K562 (cell line): ENCODE measurements around the gene C16orf74. TPM values are rescaled to one million over a fixed set of nuclear protein-coding genes. Genes with fewer than 3 reads are reported as not detected.

Experiments used
- BACH1 ChIP-seq: fragments of 200-800 bp; sonication (Bioruptor generic); IDR thresholded peaks from 2 replicates; pipeline ENCODE4 v1.6.1; 2016; ENCODE audit warnings: missing genetic modification characterization, missing compliant biosample characterization
- BRF2 ChIP-seq: IDR thresholded peaks from 3 replicates; pipeline ENCODE4 v1.6.1; 2011; ENCODE audit warnings: borderline replicate concordance, mild to moderate bottlenecking; ENCODE audit not compliant: insufficient read length, insufficient read depth
- CEBPZ ChIP-seq: fragments of 150-350 bp; IDR thresholded peaks from 2 replicates; pipeline ENCODE4 v1.6.1; 2014; ENCODE audit warnings: low read depth, mild to moderate bottlenecking, low read length, borderline replicate concordance
- CREB3L1 ChIP-seq: fragments of 450-650 bp; IDR thresholded peaks from 2 replicates; pipeline ENCODE4 v1.6.1; 2014; ENCODE audit warnings: low read depth, mild to moderate bottlenecking, moderate library complexity, borderline replicate concordance
- EP400 ChIP-seq: fragments of 450-650 bp; IDR thresholded peaks from 2 replicates; pipeline ENCODE4 v1.6.1; 2017; ENCODE audit warnings: antibody characterized with exemption, mild to moderate bottlenecking, moderate library complexity
- ERF ChIP-seq: fragments of 450-650 bp; formaldehyde crosslinking; IDR thresholded peaks from 2 replicates; pipeline ENCODE4 v1.4.0; 2020; ENCODE audit warnings: mild to moderate bottlenecking, mixed read lengths
- FOXJ2 ChIP-seq: fragments of 200-800 bp; sonication (Bioruptor generic); IDR thresholded peaks from 2 replicates; pipeline ENCODE4 v1.6.1; 2016; ENCODE audit warnings: missing genetic modification characterization, missing compliant biosample characterization
- FOXJ3 ChIP-seq: sonication (generic); formaldehyde crosslinking; IDR thresholded peaks from 2 replicates; pipeline ENCODE4 v1.4.0; 2020; ENCODE audit warnings: mild to moderate bottlenecking, missing genetic modification reagents
- GABPB1 ChIP-seq: sonication (generic); formaldehyde crosslinking; IDR thresholded peaks from 2 replicates; pipeline ENCODE4 v1.8.0; 2022; ENCODE audit warnings: mild to moderate bottlenecking, missing genetic modification reagents
- HDAC1 ChIP-seq, 2 experiments: fragments of 450-650 bp; IDR thresholded peaks; 2 replicates each; pipeline ENCODE4 v1.6.1; 2016 to 2017; ENCODE audit warnings: inconsistent platforms in 1 of 2, mild to moderate bottlenecking in 1 of 2, moderate library complexity in 1 of 2
- KDM2B ChIP-seq: fragments of 250-450 bp; sonication (Bioruptor Pico); IDR thresholded peaks from 2 replicates; pipeline ENCODE4 v1.8.0; 2021; ENCODE audit warnings: mild to moderate bottlenecking, moderate library complexity
- MEF2D ChIP-seq: conservative IDR thresholded peaks from 2 replicates; pipeline ENCODE4 v1.6.1; 2016; ENCODE audit warnings: low read depth, missing genetic modification characterization, missing compliant biosample characterization
- MTF1 ChIP-seq: fragments of 250-450 bp; sonication (Bioruptor Pico); IDR thresholded peaks from 2 replicates; pipeline ENCODE4 v1.9.0; 2021; ENCODE audit warnings: moderate library complexity, mild to moderate bottlenecking, inconsistent platforms, borderline replicate concordance
- PTRF ChIP-seq: fragments of 450-650 bp; IDR thresholded peaks from 2 replicates; pipeline ENCODE4 v1.6.1; 2016; ENCODE audit warnings: mild to moderate bottlenecking, missing genetic modification characterization, missing compliant biosample characterization
- SOX6 ChIP-seq: fragments of 450-650 bp; IDR thresholded peaks from 2 replicates; pipeline ENCODE4 v1.6.1; 2014; ENCODE audit warnings: mild to moderate bottlenecking
- TFAP4 ChIP-seq: sonication (generic); formaldehyde crosslinking; IDR thresholded peaks from 2 replicates; pipeline ENCODE4 v1.8.0; 2022; ENCODE audit warnings: missing genetic modification reagents, mild to moderate bottlenecking, moderate library complexity, borderline replicate concordance
- ZNF12 ChIP-seq: sonication (generic); formaldehyde crosslinking; IDR thresholded peaks from 2 replicates; pipeline ENCODE4 v1.4.0; 2020; ENCODE audit warnings: mild to moderate bottlenecking, missing genetic modification reagents
- ZNF639 ChIP-seq, 2 experiments: fragments of 200-800 bp in 1 of 2; sonication (Bioruptor generic) in 1 of 2; sonication (generic) in 1 of 2; formaldehyde crosslinking in 1 of 2; IDR thresholded peaks in 1 of 2; conservative IDR thresholded peaks in 1 of 2; 2 replicates each; pipeline versions ENCODE4 v1.5.0 to v1.6.1; 2016 to 2020; ENCODE audit warnings: missing compliant biosample characterization in 1 of 2, missing genetic modification characterization in 1 of 2, missing genetic modification reagents in 1 of 2
- polyA plus RNA-seq, 8 experiments: library from polyadenylated mRNA; depleted of rRNA in 4 of 8; stranded (reverse) in 5 of 8; unstranded in 3 of 8; fragments of >200 nt; fragmentation: Nextera tagmentation in 2 of 8; fragmentation: Illumina TruSeq in 1 of 8; extraction: Ambion mirVana in 2 of 8; extraction: Trizol in 1 of 8; gene quantifications; 2 replicates each; pipeline versions ENCODE4 v1.2.1 to v1.2.3, GENCODE V29; 2011 to 2014; ENCODE audit warnings: inconsistent platforms in 1 of 8, missing spikeins in 1 of 8
- total RNA-seq, 7 experiments: library from RNA; depleted of rRNA in 6 of 7; stranded (reverse); fragments of >200 nt in 6 of 7; fragmentation: Illumina TruSeq in 2 of 7; extraction: Trizol in 2 of 7; gene quantifications; 2 replicates each; pipeline versions ENCODE4 v1.2.1 to v1.2.3, GENCODE V29; 2011 to 2021; ENCODE audit warnings: low replicate concordance in 1 of 7

C16orf74 gene
- total and polyA plus RNA-seq, 9 of the 15 experiments (the other 6 are each of a cell fraction or from before 2014, with no cell fraction given), result not detected

- no peak for TF ChIP-seq ZNF12 (CRISPR knock-in tag)
- peak in 1 of 2 experiments; percentile 61; a peak in 1 of 4 replicates for TF ChIP-seq ZNF639 (CRISPR knock-in tag; conservative IDR thresholded peaks at IDR 0.05 in 1 of 2, IDR thresholded peaks at IDR 0.05 in 1 of 2)
- no peak; the same call in 1 of the 2 replicates for TF ChIP-seq CREB3L1
- TF ChIP-seq BRF2, result no peak
- TF ChIP-seq KDM2B (CRISPR knock-in tag), result 0 out of 2 replicates have a peak, but pooled peaks have one; percentile 49
- no peak for TF ChIP-seq FOXJ3
- TF ChIP-seq CEBPZ, result peak; percentile 53; the same call in 1 of the 2 replicates
- TF ChIP-seq EP400, result peak; percentile 83
- no peak for TF ChIP-seq FOXJ2 (tag)
- TF ChIP-seq MEF2D (tag), result no peak
- peak in 1 of 2 experiments; percentile 83; a peak in 2 of 4 replicates for TF ChIP-seq HDAC1 (IDR thresholded peaks at IDR 0.05)
- TF ChIP-seq GABPB1 (CRISPR knock-in tag), result peak; percentile 83
- TF ChIP-seq MTF1, result no peak
- no peak for TF ChIP-seq BACH1 (tag)
- TF ChIP-seq PTRF (tag), result no peak
- no peak for TF ChIP-seq SOX6
- TF ChIP-seq TFAP4 (CRISPR knock-in tag), result peak; percentile 56; the same call in 1 of the 2 replicates
- TF ChIP-seq ERF (CRISPR knock-in tag), result no peak
Measured at GRCh38 chr16:85688586-85689284, 62.2 kb downstream of the C16orf74 start, which contains the start of gene GINS2 (continued).
